SW 1271 (cell line): Measurements from ENCODE around the gene SLC2A4RG.

Experiments
- DNase-seq, 2 experiments: peaks; one replicate each; lab custom pipeline; 2025; lab: John Stamatoyannopoulos, UW

SLC2A4RG gene

DNA sequence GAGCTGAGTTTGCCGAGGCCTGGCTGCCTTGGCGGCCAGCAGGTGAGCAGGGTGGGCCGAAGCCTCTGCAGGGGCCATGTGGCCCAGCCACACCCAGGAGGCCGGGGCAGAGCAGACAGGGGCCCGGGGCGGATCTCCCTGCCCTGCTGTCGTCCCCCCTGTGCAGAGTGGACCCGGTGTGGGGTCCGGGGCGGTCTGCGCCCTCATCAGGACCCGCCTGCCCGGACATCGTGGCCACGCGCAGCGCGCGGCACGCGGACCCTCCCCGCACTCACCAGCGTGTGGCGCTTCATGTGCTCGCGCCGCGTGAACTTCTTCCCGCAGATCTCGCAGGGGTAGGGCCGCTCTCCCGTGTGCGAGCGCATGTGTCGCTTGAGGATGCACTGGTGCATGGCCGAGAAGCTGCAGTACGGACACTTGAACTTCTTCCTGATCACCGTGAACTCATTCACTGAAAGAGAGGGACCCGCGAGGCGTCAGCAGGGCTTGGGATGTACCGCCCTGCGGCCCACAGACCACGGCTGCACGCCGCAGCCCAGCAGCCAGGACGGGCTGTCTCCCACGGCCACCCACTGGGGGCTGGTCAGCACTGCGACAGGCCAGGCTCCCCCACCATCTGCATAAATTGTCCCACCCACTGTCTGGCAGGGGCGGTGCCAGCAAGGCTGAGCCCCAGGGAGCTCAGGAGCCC is 13.0 kb downstream of the SLC2A4RG start:
- no peak for DNase-seq

DNA sequence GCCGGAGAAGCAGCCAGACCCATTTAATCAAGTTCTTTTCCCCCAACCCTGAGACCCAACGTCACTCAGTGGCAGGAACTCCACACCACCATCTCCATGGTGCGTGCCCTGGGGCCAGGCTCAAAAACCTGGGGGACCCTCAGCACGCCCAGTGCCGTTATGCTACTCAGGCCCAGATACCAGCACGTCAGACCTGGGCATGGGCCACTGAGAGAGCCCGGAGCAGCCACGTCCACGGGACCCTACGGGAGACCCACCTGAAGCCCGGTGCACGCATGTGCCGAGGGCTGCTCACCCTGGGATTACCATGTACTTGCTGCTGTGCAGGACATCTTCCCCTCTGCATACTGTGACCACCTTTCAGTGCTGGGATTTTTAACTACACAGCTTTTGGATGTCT is 13.8 kb downstream of the SLC2A4RG start:
- no peak for DNase-seq

DNA sequence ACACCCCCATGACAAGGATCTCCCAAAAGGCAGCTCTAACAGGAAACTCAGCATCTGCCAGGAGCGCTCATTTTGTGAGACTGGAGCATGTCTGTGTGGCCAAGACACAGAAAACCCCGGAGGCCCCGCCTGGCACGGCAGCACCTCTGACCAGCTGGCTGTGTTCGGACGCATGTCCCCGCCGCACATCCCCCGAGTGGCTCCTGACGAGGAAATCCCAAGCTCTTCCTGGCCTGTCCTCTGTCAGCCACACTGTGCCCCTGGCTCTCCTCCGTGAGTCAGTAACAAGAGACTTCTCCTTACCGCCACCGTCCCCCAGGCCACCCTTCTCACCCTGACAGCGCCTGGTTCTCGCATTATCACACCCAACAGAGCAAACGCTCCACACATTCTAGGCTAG is 14.4 kb downstream of the SLC2A4RG start:
- no peak for DNase-seq

DNA sequence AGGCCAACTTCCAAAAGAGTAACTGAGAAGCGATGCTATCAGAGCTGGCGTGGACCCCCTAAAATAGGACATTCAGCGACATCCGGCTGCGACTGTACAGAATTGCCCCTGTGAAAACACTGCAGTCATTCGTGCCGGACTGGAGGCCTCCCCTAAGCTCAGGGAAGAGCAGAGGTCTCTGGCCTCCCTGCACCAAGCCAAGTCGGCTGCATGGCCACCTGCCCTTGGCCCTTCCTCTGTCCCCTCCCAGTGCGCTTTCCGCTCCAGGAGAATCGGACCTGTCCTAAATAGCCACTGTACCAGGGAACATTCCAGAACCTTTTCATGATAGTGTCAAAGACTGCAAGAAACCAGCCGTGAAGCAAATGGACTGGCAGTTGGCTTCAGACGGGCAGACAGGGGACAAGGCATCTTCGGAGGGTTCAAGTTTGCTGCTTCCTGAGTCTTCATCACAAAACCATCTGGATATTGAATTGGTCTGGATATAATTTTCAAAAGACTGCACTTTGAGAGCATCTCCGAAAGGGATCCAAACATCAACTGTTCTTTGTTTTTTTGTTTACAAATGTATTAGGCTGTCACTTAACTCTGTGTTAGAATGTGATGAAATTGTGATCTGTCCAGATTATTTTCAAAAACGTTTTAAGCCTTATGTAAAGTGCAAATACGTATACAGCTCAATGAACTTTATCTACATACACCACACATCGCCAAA is 16.5 kb downstream of the SLC2A4RG start:
- no peak for DNase-seq

DNA sequence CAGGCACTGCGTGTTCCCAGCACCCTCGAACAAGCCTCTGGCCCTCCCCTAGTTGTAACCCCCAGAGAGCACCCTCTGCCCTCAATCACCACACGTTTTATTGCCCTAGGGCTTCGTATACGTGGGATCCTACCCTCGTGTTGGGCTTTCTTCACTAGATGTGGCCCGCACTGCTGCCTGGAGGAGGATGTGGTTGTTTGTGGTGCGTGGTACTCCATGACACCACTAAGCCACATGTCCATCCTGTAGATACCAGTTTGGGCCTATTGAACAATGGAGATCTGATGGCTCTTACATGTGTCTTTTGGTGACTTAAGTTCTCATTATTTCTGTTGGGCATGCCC is 17.0 kb downstream of the SLC2A4RG start:
- no peak for DNase-seq

DNA sequence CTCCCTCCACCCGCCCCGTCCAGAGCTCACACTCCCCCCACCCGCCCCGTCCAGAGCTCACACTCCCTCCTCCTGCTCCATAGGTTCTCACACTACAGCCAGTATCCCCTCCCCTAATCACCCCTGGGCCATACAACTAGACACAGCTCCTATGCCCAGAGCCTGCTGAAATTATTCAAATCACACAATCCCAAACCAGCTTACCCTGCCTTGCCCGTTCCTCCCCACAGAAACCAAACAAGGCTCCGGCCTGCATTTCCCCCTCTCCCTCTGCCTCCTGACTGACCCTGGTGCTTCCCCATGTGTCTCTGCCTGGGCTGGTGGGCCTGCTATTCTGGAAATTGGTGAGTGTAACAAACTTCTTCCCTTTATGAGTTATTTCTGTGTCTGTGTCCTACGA is 18.6 kb downstream of the SLC2A4RG start:
- DNase-seq = no peak

DNA sequence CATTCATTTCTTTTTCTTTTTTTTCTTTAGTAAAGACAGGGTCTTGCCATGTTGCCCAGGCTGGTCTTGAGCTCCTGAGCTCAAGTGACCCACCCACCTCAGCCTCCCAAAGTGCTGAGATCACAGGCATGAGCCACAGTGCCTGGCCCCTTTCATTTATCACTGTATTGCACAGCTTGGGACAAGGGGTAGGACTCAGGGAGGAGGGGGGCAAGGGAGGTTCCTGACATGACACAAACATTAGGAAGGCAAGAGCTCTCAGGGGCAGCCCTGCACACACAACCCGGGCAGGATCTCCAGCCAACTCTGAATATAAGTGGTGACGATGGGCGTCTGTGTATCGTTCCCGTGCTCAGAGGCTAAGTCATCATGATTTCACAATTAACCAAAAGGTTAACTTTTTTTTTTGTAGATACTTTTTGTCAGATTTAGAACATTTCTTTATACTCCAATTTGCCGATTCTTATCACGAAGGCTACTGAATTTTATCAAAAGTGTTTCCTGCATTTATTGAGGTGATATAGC is 19.9 kb downstream of the SLC2A4RG start:
- DNase-seq = no peak

DNA sequence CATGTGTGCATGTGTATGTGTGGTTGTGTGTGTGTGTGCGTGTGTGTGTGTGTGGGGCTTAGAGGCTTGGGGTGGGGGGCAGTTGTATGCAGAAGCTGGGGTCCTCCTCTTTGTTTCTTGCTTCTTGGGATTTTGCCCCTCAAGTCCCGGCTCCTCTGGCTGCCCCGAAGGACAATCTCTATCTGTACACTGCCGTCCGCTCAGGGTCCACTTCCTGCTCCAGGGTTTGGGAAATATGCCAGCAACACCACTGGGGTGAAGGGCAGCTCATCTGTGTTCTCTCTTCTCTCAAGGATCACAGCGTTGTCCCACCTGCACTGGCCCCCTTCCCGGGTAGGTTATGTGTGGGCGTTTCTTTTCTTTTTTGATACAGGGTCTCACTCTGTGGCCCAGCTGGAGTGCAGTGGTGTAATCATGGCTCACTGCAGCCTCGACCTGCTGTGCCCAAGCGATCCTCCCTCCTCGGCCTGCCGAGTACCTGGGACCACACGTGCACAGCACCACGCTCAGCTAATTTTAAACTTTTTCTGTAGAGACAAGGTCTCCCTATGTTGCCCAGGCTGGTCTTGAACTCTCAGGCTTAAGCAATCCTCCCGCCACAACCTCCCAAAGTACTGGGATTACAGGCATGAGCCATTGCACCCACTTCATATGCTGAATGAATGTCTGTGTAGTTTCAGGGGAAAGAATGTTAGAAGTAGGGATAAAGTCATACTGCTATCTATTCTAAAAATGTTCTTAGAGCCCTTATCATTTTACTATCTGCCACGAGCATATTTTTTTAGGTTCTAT is 25.7 kb downstream of the SLC2A4RG start:
- no peak for DNase-seq

DNA sequence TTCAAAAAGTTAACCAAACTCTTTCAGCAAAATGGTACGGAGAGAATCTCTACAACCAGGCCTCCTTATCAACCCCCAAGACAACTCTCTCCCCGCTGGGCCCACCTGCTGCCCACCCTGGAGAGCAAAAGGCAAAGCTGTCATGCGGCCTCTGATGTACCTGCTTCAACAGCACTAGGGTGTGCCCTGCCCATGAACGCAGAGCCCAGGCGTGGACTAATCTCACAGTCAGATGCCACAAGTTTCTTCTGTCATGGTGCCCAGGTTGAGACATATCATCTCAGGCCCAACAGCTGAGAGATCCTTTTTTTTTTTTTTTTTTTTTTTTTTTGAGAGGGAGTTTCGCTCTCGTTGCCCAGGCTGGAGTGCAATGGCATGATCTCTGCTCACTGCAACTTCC is 26.3 kb downstream of the SLC2A4RG start:
- DNase-seq = no peak

DNA sequence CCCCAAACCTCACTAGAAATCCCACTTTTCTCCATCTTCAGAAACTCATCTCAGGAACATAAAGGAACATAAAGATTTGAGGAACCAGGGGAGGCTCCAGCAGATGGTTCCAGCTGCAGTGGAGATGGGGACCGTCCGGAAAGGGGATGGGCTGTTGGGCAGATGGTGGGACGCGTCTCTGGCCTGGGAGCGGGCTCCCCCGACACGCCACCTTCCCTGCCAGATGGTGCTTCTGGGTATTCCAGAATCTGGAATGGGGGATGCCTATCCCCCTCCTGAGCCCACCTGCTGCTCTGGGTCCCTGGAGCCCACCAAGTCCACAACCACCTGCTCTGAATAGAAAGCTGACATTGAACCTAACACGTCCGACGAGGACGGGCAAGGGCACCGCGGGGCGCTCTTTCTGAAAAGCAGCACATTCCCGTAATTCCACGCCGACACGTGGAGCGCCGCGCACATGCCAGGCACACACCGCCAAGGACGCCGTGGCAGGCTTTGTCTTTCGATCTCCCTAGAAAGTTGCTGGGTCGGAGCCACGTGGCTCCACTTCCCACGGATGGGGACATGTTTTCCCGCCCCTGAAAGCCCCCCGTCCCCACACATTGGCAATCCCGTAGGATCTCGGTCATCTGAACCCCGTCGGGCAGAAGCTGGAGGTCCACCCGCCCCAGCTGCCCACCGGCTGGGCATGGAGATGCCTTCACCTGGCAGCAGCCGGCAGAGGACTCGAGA is 27.3 kb downstream of the SLC2A4RG start:
- no peak for DNase-seq

DNA sequence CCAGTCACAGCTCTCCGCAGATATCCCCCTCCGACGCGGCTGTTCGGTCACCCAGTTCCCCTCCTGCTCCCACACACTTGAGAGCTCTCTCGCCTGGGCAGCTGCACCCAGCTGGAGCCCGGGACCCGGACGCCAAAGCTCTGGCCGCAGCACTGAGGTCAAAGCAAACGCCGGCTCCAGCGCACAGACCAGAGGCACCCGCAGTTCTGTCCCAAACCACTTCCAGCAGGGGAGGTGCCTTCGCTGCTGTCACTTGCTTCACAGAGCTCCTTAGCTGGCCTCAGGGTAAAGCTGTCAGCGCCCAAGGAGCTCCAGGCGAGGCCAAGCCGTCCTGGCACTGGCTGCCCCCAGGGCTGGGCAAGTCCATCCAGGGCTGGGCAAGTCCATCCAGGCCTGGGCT is 27.9 kb downstream of the SLC2A4RG start:
- DNase-seq = no peak

DNA sequence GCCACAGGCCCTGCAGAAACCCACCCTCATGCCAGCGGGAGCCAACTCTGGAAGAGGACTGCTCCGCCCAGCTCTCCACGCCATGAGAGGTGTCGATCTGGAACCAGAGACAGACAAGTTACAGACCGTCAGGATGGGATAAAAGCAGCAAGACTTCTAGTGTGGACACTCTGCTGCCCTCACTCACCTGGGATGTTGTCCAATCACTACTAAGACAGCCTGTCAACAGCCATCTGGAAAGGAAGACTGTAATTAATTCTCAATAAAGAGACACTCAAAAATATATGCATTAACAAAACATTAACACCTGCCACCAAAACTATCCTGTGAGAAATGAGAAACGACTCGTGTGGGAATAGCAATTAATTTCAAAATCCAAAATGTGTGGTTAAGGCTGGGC is 28.3 kb downstream of the SLC2A4RG start:
- DNase-seq = no peak

DNA sequence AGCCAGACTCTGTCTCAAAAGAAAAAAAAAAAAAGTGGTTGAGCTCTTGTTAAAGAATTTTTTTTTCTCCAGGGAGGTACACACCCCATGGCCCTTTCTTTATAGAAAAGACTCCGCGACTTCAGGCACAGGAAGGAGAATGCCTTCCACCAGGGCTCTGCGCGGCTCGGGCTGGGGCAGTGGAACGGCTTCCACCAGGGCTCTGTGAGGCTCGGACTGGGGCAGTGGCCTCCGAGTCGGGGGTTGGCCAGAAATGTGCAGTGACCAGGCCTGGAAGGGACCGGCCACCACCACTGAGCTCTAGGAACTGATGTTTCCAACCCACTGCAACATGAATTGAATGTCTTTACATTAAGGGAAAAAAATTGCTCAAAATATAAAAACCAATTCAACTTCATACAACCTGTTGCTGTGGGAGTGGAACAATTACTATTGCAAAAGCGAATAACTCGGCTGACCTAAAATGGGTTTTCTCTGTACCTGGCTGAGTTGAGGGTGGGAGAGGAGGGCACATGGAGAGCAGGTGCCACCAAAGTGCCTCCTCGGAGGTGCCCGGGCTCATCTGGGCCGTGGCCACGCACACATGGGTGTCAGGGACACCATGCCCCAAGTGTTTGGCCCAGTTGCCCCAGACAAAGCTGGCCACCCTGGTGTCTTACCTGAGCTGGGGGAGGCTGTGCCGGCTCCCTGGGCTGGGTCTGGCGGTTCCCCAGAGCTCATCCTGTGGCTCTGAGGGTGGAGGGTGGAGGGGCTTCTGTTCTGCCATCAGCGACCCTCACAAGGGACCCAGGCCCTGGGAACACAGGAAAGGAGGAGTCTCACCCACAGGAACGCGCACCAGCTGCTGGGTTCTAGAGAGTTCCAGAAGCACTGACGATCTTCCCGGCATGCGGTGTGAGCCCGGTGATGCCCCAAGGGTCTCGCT is 29.3 kb downstream of the SLC2A4RG start:
- DNase-seq = no peak

DNA sequence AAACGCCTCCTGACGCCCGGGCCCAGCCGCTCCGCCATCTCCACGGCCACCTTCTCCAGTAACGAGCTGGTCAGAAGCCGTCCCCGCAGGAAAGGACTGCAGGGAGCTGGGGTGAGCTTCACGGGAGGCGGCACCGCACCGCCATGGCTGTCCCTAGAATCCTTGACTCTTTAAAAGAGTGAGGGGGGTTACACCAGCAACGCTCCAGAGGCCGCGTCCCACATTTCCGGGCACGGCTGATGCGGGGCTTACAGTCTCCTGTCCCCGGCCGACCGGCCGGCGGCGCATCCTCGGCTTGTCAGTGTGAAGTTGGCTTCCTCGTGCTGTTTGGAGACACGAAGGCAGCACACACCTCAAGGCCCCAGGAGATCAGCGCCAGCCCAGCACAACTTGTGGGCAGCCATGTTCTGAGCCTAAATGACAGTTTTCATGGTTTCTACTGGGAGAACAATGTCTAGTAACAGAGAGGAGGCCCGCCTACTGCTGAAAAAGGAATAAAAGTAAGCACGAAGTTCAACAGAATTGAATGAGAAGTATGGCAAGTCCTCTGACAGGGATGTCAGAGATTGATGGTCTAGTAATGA is 30.4 kb downstream of the SLC2A4RG start:
- DNase-seq = no peak

DNA sequence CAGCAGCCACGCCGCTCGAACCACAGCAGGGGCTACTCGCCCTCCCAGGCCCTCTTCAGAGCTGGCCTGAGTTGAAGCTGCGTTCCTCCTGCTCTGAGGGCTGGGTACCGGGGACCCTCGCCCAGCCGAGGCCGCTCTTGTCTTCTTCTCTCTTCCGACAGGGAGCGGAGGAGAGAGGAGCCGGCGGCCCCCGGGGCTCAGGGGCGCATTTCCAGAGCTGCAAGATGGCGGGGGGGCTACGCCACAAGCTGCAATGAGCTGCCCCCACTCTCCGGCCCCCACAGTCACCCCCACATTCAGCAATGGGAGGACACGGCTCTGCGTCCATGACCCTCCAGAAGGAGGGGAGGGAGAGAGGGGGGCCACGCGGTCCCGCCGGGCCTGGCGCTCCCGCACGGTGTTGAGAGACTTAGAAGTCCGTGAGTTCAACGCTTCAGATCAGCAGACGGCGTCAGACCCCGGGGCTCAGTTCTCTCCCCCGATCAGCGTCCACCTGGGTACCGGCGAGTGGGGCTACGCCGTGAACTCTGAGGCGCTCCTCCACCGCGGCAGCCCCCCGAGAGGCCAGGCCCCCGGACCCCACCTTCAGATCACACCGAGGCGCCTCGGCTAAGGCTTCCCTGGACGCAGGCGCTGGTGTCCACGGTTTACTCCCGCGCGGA is 31.6 kb downstream of the SLC2A4RG start:
- no peak for DNase-seq

DNA sequence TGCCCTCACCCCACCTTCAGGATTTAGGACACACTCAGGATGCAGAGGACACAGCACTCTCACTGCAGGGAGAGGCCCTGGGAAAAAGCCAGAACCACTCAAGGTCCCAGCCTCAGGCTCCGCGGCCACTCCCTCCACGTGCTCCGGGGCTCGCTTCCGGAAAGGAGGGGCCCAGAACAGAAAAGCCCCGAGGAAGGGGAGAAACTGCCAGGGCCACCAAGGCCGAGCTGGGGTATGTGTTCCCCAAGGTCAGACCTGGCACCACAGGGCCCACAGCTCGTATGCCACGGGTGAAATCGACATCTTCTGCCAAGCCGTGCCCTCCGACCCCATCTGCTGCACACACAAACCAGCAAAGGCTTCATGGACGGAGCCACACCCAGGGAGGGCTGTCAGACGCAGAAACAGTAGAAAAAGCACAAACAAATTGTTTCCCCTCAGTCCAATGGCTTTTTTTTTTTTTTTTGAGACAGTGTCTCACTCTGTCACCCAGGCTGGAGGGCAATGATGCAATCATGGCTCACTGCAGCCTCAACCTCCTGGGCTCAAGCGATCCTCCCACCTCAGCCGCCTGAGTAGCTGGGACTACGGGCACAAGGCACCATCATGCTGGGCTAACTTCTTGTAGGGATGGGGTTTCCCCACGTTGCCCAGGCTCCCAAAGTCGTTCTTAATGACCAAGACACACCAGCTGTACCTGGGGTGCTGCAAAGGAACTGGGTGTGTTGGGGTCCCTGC is 33.4 kb downstream of the SLC2A4RG start:
- DNase-seq = no peak

DNA sequence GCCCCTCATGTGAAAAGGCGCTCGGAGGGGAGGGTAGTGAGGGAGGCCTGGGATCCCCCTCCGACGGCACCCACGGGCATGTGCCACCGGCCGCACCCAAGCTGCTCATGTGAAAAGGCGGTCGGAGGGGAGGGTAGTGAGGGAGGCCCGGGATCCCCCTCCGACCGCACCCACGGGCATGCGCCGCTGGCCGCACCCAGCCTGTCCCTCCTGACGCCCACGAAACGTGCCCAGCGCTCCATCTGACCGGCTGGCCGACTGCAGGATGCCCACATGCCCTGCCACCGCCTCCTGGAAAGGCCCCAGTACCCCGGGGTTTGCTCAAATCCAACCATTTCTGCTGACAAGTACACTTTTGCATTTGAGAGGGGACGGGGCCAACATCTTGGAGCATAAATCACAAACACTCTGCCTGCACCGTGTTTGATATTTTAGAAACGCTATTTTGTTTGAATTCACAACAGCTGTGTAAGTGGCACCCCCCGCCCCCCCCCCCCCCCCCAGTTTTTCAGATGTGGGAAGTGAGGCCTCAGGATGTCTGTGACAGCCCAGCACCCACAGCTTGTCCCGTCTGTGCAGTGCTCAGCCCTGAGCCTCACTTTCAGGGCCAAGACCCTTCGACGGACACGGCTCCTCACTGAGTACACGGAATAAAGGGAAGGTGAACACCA is 34.1 kb downstream of the SLC2A4RG start:
- no peak for DNase-seq

DNA sequence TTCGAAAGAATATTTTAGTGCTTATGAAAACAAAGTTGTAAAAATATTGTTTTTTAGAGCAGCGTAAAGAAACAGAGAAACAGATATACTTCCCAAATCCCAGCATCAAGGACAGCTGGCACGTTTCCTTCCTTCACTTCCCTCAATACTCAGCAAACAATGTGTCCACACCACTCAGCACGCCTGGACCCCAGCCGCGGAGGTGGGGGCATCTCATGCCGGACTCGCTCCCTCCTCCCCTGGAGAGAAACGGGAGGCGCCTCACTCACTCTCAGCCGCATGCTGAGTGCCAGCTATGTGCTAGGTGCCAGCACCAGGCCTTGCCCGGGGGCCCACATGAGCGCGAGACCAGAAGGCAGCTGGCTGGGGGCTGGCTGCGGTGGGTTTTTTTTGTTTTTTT is 34.7 kb downstream of the SLC2A4RG start:
- DNase-seq = no peak
